HepG2 (cell line): ENCODE data around the gene FOSL2. TPM values are rescaled to one million over a fixed set of nuclear protein-coding genes. Genes with fewer than 3 reads are reported as not detected.

ENCODE experiments used
- ATAC-seq: fragments of 200-7000 bp; cut with Tn5 transposase; 3 replicates; pipeline ENCODE4 v1.9.1; 2020; ENCODE audit warnings: mild to moderate bottlenecking, moderate library complexity
- BruUV-seq: library from RNA; stranded (reverse); fragments of 400-500 nt; replicated peaks from 2 replicates; lab custom pipeline; 2021; lab: Mats Ljungman, UMichigan
- CTCF ChIA-PET: fragments of 300-600 bp; formaldehyde crosslinking; extraction: SDS; loops from one replicate; lab custom pipeline; 2021; ENCODE audit warnings: low total read pairs, inconsistent platforms, low intra/inter-chr PET ratio; lab: Yijun Ruan, JAX
- POLR2A ChIA-PET: fragments of 350-600 bp; sonication (Branson Sonifier 250); formaldehyde crosslinking; loops from one replicate; lab custom pipeline; 2020; ENCODE audit warnings: antibody characterized with exemption, inconsistent platforms; lab: Yijun Ruan, JAX
- DNase-seq: peaks from one replicate; pipeline ENCODE4 v3.0.0-alpha.2; 2015; ENCODE audit warnings: low spot score
- FAIRE-seq: peaks from 3 replicates; lab custom pipeline; 2011; peaks lifted over from hg19 to GRCh38; lab: Jason Lieb, UNC
- H2AFZ ChIP-seq: one replicate; pipeline ENCODE4 v1.6.1; 2011; ENCODE audit warnings: low read length, inconsistent platforms
- H3K27ac ChIP-seq: fragments of 300-600 bp; 3 replicates; pipeline ENCODE4 v1.8.0; 2011; ENCODE audit warnings: mixed run types, mild to moderate bottlenecking, mixed read lengths, low read length, inconsistent platforms; ENCODE audit not compliant: insufficient read depth; ENCODE audit errors: extremely low read length
- H3K27me3 ChIP-seq, 2 experiments: fragments of 200-600 bp in 1 of 2; 2 replicates in 1 of 2; 3 replicates in 1 of 2; pipeline versions ENCODE4 v1.6.0 to v1.8.0; 2011; ENCODE audit warnings: low read length in 2 of 2, mild to moderate bottlenecking in 2 of 2, moderate library complexity in 2 of 2, inconsistent platforms in 1 of 2; ENCODE audit not compliant: insufficient read depth in 2 of 2, control insufficient read depth in 1 of 2
- H3K36me3 ChIP-seq, 2 experiments: fragments of 200-600 bp in 1 of 2; replicated peaks in 1 of 2; 2 replicates in 1 of 2; 3 replicates in 1 of 2; pipeline versions ENCODE4 v1.5.1 to v1.8.0; 2011; ENCODE audit warnings: low read length in 2 of 2, inconsistent platforms in 1 of 2; ENCODE audit not compliant: insufficient read depth in 2 of 2, control insufficient read depth in 1 of 2
- H3K4me1 ChIP-seq: 2 replicates; pipeline ENCODE4 v1.5.1; 2012; ENCODE audit warnings: low read length, inconsistent platforms; ENCODE audit not compliant: insufficient read depth
- H3K4me2 ChIP-seq: 2 replicates; pipeline ENCODE4 v1.6.0; 2011; ENCODE audit warnings: low read depth, low read length, inconsistent platforms
- H3K4me3 ChIP-seq, 3 experiments: fragments of 200-600 bp in 1 of 3; sonication (generic), shearing (Covaris generic) in 1 of 3; replicated peaks in 1 of 3; 2 replicates each; pipeline ENCODE4 v1.5.1; 2011 to 2016; ENCODE audit warnings: low read length in 3 of 3, inconsistent platforms in 2 of 3, low read depth in 2 of 3, mild to moderate bottlenecking in 2 of 3, control low read depth in 1 of 3, mixed read lengths in 1 of 3; ENCODE audit not compliant: insufficient read depth in 1 of 3
- H3K79me2 ChIP-seq: one replicate; pipeline ENCODE4 v1.6.1; 2011; ENCODE audit warnings: low read length, inconsistent platforms; ENCODE audit not compliant: insufficient read depth
- H3K9ac ChIP-seq: 2 replicates; pipeline ENCODE4 v1.6.0; 2011; ENCODE audit warnings: mild to moderate bottlenecking, low read depth, low read length, inconsistent platforms; ENCODE audit not compliant: insufficient read depth
- H3K9me3 ChIP-seq: 2 replicates; pipeline ENCODE4 v1.5.1; 2012; ENCODE audit warnings: mild to moderate bottlenecking, low read length
- H4K20me1 ChIP-seq: 2 replicates; pipeline ENCODE4 v1.6.0; 2011; ENCODE audit warnings: inconsistent platforms, mild to moderate bottlenecking, low read length, moderate library complexity; ENCODE audit not compliant: insufficient read depth
- FOXK1 ChIP-seq: sonication (generic); formaldehyde crosslinking; IDR thresholded peaks from 2 replicates; pipeline ENCODE4 v1.4.0; 2020; ENCODE audit warnings: low read depth, missing genetic modification reagents, borderline replicate concordance
- FOXM1 ChIP-seq: sonication (generic); formaldehyde crosslinking; IDR thresholded peaks from 2 replicates; pipeline ENCODE4 v1.5.0; 2020; ENCODE audit warnings: missing genetic modification reagents
- ZNF282 ChIP-seq: fragments of 450-650 bp; IDR thresholded peaks from 2 replicates; pipeline ENCODE4 v1.6.1; 2018; ENCODE audit not compliant: partially characterized antibody
- ZNF646 ChIP-seq: sonication (generic); formaldehyde crosslinking; IDR thresholded peaks from 2 replicates; pipeline ENCODE4 v1.9.0; 2021; ENCODE audit warnings: mild to moderate bottlenecking, missing genetic modification reagents
- WGBS: methylation state at CpG from one replicate; pipeline ENCODE4 v1.1.6; 2017; ENCODE audit warnings: low lambda C conversion rate; 5-methylcytosine and 5-hydroxymethylcytosine counted together
- in situ Hi-C: cut with HindIII; loops from 2 replicates; pipeline ENCODE4 v1.10.0; 2017; ENCODE audit warnings: low pct_unique_long_range_greater_than_20kb; ENCODE audit not compliant: extremely low pct_ligation_motif_present
- intact Hi-C: fragments of 100-400 bp; cut with micrococcal nuclease; formaldehyde crosslinking; loops from one replicate; pipeline ENCODE4 v1.10.0; 2022; ENCODE audit not compliant: unreplicated experiment
- polyA plus RNA-seq, 8 experiments: library from polyadenylated mRNA; depleted of rRNA in 3 of 8; stranded (reverse) in 7 of 8; unstranded in 1 of 8; fragments of >200 nt; fragmentation: Illumina TruSeq in 4 of 8; extraction: Trizol in 4 of 8; gene quantifications; 2 replicates each; pipeline versions ENCODE4 v1.2.1 to v1.2.3, GENCODE V29; 2011 to 2016; ENCODE audit warnings: low read depth in 4 of 8, missing spikeins in 1 of 8, mixed read lengths in 1 of 8; ENCODE audit not compliant: insufficient read depth in 1 of 8
- total RNA-seq, 5 experiments: library from RNA; depleted of rRNA; stranded (reverse); fragments of >200 nt; fragmentation: Illumina TruSeq; extraction: Trizol; gene quantifications; 2 replicates each; pipeline ENCODE4 v1.2.3, GENCODE V29; 2016; ENCODE audit warnings: low read depth in 1 of 5

Gene FOSL2
- total and polyA plus RNA-seq, 2 of the 13 experiments (the other 11 are each of a cell fraction or from before 2014, with no cell fraction given) = 3.4 to 18.1 TPM

- TF ChIP-seq ZNF646 (CRISPR knock-in tag) = no peak
- no peak for TF ChIP-seq FOXK1
Observed at GRCh38 chr2:28364610-28365009, 28.0 kb upstream of the FOSL2 start (continued).

GRCh38 chr2:28365158-28365557 lies 27.5 kb upstream of the FOSL2 start:
- Histone ChIP-seq H3K9ac (no peak overlapping the region), H3K27me3 (peaks cover 5 to 62% of the 10 kb centered on the region in 2 experiments; a peak in 4 of 5 replicates), H3K4me2 (no peak overlapping the region), H3K36me3 (no peaks in the 10 kb centered on the region), H3K4me1 (peaks cover 41% of the 10 kb centered on the region), H2AFZ (no peak overlapping the region), H3K79me2 (no peaks in the 10 kb centered on the region), H4K20me1 (no peaks in the 10 kb centered on the region), H3K9me3 (no peaks in the 10 kb centered on the region), H3K27ac (no peak overlapping the region), H3K4me3 (no peak overlapping the region)
- TF ChIP-seq FOXM1 (CRISPR knock-in tag) (no peak), ZNF282 (no peak)
- no TSS peak for BruUV-seq
- POLR2A ChIA-PET = interaction anchor here (1.7 kb wide), 1 partner anchor 18 kb away, joined by 3 read pairs; no protein-coding TSS in a partner anchor
- CTCF ChIA-PET = no interaction called here
- in situ Hi-C loops = no loop called here
- ATAC-seq = no peak
- intact Hi-C loops = no loop called here
- 50% methylated on average over 7 of the region's 8 CpGs for WGBS
- FAIRE-seq = no peak
- no peak for DNase-seq
